Measurements from ENCODE around the gene CELA2B. TPM values are rescaled to one million over a fixed set of nuclear protein-coding genes. Genes with fewer than 3 reads are reported as not detected.
A peak's percentile ranks its signal among the peaks of the same experiment; 100 is the strongest.
"Not testable (repeated sequence)": the region's sequence is repeated elsewhere in the genome, so short reads cannot be mapped to it uniquely, and the experiment has no call there.

CELA2B gene
- total and polyA plus RNA-seq, 11 donors: not detected

- intact Hi-C loops (cut with DNase I): loop anchor here in 7 of 10 donors (1.0 to 10.0 kb wide), 5 partner anchors 108 to 308 kb away; partner anchors contain the start of gene TMEM51 (in 2 of the 7)
- Histone ChIP-seq H3K27me3 (no peaks in the 10 kb centered on the region), H3K4me1 (peaks cover 0 to 12% (median 4%) of the 10 kb centered on the region in 12 donors), H3K27ac (no peak overlapping the region), H3K36me3 (peaks cover 0 to 36% (median 3%) of the 10 kb centered on the region in 9 donors), H3K9me3 (no peaks in the 10 kb centered on the region), H3K4me3 (no peak overlapping the region)
- DNase-seq (no peak), ATAC-seq (peak in 1 of 4 donors; percentile 4)
- TF ChIP-seq POLR2A (IDR thresholded peaks at IDR 0.05) (no peak), CTCF (IDR thresholded peaks at IDR 0.05) (no peak)
- WGBS, 4 donors: 41 to 70% (median 55%) methylated on average over 9 of the region's 9 CpGs
These were observed 43.6 kb upstream of the CELA2B start for GRCh38 chr1:15432324-15432723.

GRCh38 chr1:15433471-15433870, 42.4 kb upstream of the CELA2B start:
- Histone ChIP-seq H3K4me1 (peaks cover 0 to 5% (median 0%) of the 10 kb centered on the region in 12 donors), H3K27ac (no peak overlapping the region), H3K36me3 (peaks cover 0 to 24% (median 0%) of the 10 kb centered on the region in 9 donors), H3K4me3 (no peak overlapping the region), H3K27me3 (no peaks in the 10 kb centered on the region), H3K9me3 (no peaks in the 10 kb centered on the region)
- ATAC-seq: no peak
- intact Hi-C loops (cut with DNase I): loop anchor here in 7 of 10 donors (2.0 to 10.0 kb wide), 4 partner anchors 109 to 309 kb away; partner anchors contain the start of gene TMEM51 (in 2 of the 7)
- TF ChIP-seq CTCF (IDR thresholded peaks at IDR 0.05) (no peak), POLR2A (IDR thresholded peaks at IDR 0.05) (no peak)
- DNase-seq: peak in 1 of 5 donors; percentile 25
- 82 to 91% (median 86%) methylated on average over 9 of the region's 9 CpGs for WGBS, 4 donors

- DNase-seq: peak in 1 of 5 donors; percentile 13
- H3K4me3 ChIP-seq, H3K27ac ChIP-seq, ATAC-seq, H3K4me1 ChIP-seq, H3K27me3 ChIP-seq, H3K9me3 ChIP-seq: not testable (repeated sequence)
- 71 to 80% (median 75%) methylated on average over 8 of the region's 8 CpGs for WGBS, 4 donors
- intact Hi-C loops (cut with DNase I): loop anchor here in 5 of 10 donors (5.0 to 10.0 kb wide), 3 partner anchors 280 to 310 kb away; partner anchors contain the start of gene TMEM51 (in 2 of the 5)
- H3K36me3 ChIP-seq: peaks cover 0 to 12% (median 0%) of the 10 kb centered on the region in 9 donors
These were observed 41.2 kb upstream of the CELA2B start for GRCh38 chr1:15434739-15435138.

- DNase-seq: peak in 1 of 5 donors; percentile 39
- Histone ChIP-seq H3K36me3 (peaks cover 0 to 6% (median 0%) of the 10 kb centered on the region in 9 donors), H3K4me1 (peaks cover 0 to 5% (median 0%) of the 10 kb centered on the region in 12 donors), H3K9me3 (no peaks in the 10 kb centered on the region), H3K27ac (no peak overlapping the region), H3K4me3 (no peak overlapping the region), H3K27me3 (no peaks in the 10 kb centered on the region)
- 90 to 94% (median 94%) methylated on average over 17 of the region's 17 CpGs for WGBS, 4 donors
- intact Hi-C loops (cut with DNase I): loop anchor here in 4 of 10 donors (10.0 kb wide), 2 partner anchors 281 to 311 kb away; partner anchors contain the start of gene TMEM51 (in 2 of the 4)
- ATAC-seq: no peak
- TF ChIP-seq CTCF (IDR thresholded peaks at IDR 0.05) (no peak), POLR2A (IDR thresholded peaks at IDR 0.05) (no peak)
These were observed 40.4 kb upstream of the CELA2B start for GRCh38 chr1:15435239-15436077.

Data from heart left ventricle (tissue), 16 donors.